ENCODE data around the gene TUT1.
"Not testable (repeated sequence)": the region's sequence is repeated elsewhere in the genome, so short reads cannot be mapped to it uniquely, and the experiment has no call there.

The TUT1 gene

GRCh38 chr11:62591448-62592145 is at the start of gene TUT1:
TUT1 (minus strand) TSS chr11:62591523; CDS start chr11:62591485, 38 bp downstream.
- DNase-seq = peak; percentile 99

- DNase-seq = no peak
These were observed 41.2 kb upstream of the TUT1 start for GRCh38 chr11:62632492-62632891.

- DNase-seq = no peak
These were observed 36.4 kb upstream of the TUT1 start for GRCh38 chr11:62627713-62628112.

- no peak for DNase-seq
These were observed 31.3 kb upstream of the TUT1 start for GRCh38 chr11:62622476-62623089.

- DNase-seq = peak; percentile 99
These were observed 30.5 kb upstream of the TUT1 start, which contains the start of gene B3GAT3 for GRCh38 chr11:62621567-62622470. B3GAT3 (minus strand) TSS chr11:62621986; CDS start chr11:62621947, 39 bp downstream.

GRCh38 chr11:62621027-62621566 is 29.8 kb upstream of the TUT1 start:
- DNase-seq = no peak

- not testable (repeated sequence) for DNase-seq
These were observed 25.6 kb upstream of the TUT1 start for GRCh38 chr11:62616957-62617356.

- no peak for DNase-seq
These were observed 24.2 kb upstream of the TUT1 start for GRCh38 chr11:62615521-62615920.

GRCh38 chr11:62614275-62614674 is 23.0 kb upstream of the TUT1 start:
- DNase-seq = no peak

GRCh38 chr11:62613291-62613778 is 22.0 kb upstream of the TUT1 start:
- DNase-seq = peak; percentile 20

- peak; percentile 75 for DNase-seq
These were observed 21.3 kb upstream of the TUT1 start, which contains the start of the genes EML3 and ROM1 for GRCh38 chr11:62612366-62613290. EML3 (minus strand) TSS chr11:62612775; CDS start chr11:62612457, 318 bp downstream. ROM1 (plus strand) TSS chr11:62613257; CDS start chr11:62613282, 25 bp downstream.

GRCh38 chr11:62611705-62612365 is 20.5 kb upstream of the TUT1 start:
- DNase-seq = peak; percentile 33

- no peak for DNase-seq
These were observed 19.7 kb upstream of the TUT1 start for GRCh38 chr11:62610814-62611704.

- no peak for DNase-seq
These were observed 19.1 kb upstream of the TUT1 start for GRCh38 chr11:62610403-62610802.

- no peak for DNase-seq
These were observed 17.5 kb upstream of the TUT1 start for GRCh38 chr11:62608776-62609175.

GRCh38 chr11:62607714-62608113 is 16.4 kb upstream of the TUT1 start:
- no peak for DNase-seq

GRCh38 chr11:62605902-62606301 is 14.6 kb upstream of the TUT1 start:
- no peak for DNase-seq

- no peak for DNase-seq
These were observed 14.1 kb upstream of the TUT1 start for GRCh38 chr11:62605467-62605866.

GRCh38 chr11:62604460-62605120 is 13.3 kb upstream of the TUT1 start:
- DNase-seq = no peak

Data from NCI-H2029 (cell line).